ENCODE data around the gene FAM229A.

Gene FAM229A

DNA sequence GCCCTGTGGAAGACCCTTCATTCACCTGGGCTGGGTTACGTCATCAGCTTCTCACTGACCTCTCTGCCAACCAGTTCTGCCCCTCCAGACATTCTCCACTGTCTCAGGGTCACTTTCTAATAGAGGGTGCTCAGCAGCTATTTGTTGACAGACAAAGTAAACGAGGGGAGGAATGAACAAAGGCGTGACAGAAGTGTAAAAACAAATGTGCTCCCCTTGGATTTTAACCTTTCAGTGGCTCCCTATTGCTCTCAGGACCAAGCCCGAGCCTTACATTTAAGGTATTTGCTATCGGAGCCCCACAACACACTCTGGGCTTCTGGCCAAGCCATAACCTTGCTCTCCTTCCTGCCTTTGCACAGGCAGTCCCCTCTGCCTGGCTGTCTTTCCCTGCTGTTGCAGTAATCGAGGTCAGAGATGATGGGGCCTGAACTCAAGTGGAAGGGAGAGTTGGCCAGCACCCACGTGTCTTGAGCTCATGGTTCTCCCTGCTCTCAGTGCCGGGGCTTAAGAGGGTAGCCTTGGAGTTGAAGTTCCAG is 16.9 kb downstream of the FAM229A start:
- peak; percentile 53 for DNase-seq

DNA sequence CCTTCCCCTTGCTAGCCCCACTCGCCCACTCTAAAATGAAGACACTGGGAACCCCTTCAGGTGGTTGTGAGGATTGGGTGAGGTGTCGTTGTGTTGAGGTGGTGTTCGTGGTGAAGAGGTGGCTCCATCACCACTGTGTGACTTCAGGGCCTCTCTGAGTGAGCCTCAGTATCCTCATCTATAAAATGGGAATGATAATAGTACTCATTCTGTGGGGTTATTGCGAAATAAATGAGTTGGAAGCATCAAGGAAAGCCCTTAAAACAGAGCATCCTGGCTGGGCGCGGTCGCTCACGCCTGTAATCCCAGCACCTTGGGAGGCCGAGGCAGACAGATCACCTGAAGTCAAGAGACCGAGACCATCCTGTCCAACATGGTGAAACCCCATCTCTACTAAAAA is 19.6 kb downstream of the FAM229A start:
- no peak for DNase-seq

DNA sequence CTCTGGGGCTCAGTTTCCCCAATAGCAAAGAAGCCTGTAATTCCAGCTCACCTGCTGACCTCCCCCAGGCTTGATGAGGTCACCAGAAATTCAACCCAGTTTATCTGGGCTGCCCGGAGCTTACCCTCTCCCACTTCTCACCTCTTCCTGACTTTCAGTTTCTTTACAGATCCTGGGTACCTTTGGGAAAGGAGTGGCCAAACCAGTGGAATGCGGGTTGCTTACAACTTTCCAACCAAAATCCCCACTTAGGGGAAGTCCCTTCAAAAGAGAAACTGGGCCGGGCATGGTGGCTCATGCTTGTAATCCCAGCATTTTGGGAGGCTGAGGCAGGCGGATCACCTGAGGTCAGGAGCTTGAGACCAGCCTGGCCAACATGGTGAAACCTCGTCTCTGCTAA is 20.3 kb downstream of the FAM229A start:
- DNase-seq, result no peak

DNA sequence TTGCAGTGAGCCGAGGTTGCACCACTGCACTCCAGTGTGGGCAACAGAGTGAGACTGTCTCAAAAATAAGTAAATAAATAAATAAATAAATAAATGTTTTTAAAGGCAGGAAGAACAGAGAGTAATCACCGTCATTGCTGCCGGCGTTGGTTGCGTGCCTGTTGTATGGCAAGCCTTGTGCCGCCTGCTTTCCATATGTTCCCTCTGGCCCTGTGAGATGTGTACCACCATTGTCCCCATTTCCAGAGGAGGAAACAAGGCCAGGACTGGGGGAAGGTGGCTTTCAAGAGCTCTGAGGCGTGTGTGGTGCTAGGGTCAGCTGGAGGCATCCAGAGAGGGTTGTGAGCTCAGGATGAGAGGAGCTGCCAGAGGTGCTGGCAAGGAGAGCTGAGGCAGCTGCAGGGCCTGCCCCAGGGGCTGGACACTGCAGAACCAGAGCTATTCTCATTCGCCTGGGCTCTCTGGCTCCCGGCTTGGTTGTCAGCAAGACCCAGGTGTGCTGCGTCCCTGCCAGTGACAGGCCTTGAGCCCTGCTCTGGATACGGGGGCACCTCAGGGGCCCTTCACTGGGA is 21.0 kb downstream of the FAM229A start:
- no peak for DNase-seq

DNA sequence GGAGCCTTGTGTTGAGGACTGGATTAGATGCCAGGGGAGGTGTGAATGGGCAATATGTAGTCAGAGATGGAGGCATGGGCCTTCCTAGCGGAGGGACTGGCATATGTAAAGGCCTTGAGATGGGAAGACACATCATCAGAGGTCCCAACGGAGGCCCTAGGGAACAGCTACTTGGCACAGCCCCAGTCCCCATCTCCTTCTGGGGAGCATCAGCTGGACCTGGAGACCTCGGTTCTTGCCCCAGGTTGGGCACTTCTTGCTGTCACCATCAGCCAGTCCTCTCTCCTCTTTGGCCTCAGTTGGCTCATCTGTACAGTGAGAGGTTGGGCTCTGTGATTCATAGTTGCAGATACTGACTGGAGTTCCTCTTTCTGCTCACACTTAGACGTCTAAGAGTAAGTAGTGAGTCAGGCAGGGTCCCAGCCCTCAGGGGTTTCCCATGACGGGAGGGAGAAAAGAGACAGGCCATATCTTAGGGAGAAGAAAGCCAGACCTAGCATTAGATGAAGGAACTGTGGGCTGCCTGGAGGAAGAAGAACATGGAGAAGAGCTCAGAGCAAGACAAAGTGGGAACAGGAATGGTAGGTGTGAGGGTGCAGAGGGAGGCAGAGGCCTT is 22.8 kb downstream of the FAM229A start:
- no peak for DNase-seq

DNA sequence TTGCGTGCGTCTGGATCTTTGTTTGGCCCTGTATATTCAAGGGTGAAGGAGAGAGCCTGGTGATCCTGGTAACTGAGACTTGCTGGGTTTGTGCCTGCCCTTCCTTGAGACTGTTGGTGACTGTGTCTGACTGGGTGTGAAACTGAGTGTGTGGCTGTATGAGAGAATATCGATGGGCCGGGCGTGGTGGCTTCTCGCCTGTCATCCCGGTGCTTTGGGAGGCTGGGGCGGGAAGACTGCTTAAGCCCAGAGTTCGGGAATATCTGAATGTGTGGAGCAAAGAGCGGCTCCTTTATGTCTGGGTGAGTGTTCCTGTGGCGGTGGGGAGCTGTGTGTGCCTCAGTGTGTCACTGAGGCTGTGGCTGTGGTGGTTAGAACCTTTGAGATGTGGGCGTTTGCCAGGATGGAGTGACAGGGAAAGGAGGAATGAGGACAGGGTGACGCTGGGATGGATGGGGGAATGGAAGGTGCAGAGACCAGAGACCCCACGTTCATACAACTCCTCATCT is 23.6 kb downstream of the FAM229A start:
- DNase-seq, result no peak

DNA sequence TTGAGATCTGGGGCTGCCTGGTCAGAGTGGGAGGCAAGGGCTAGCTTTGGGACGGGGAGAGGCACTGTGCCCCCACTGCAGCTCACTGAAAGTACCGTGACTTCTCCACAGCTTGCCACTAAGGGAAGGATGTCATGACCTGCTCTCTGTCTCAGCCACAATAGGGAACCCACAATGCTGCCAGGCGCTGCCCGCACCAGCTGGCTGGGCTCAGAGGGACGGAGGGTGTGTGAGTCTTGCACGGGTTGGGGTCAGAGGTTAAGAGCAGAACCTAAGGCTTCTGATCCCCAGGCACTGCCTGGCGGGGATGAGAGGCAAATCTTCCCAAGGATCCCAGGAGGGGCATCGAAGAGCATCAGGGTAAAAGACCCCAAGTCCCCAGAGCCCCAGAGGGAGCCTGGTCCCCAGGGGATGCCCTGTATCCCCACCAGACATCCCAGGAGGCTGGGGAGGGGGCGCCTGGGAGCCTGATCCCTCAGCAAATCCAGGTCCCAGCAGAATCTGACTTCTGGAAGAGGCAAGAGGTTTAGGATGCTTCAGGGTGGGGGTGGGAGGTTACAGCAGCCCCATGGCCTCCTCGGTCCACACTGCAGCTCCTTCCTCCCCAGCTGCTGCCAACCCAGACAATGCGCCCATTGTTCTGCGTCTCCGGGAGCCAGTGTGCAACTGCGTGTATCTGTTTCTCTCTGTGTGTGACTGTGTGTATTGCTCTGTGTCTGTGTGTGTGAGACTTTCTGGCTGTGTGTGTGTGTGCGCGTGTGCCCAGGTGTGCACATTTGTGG is 24.2 kb downstream of the FAM229A start:
- DNase-seq, result peak; percentile 43

DNA sequence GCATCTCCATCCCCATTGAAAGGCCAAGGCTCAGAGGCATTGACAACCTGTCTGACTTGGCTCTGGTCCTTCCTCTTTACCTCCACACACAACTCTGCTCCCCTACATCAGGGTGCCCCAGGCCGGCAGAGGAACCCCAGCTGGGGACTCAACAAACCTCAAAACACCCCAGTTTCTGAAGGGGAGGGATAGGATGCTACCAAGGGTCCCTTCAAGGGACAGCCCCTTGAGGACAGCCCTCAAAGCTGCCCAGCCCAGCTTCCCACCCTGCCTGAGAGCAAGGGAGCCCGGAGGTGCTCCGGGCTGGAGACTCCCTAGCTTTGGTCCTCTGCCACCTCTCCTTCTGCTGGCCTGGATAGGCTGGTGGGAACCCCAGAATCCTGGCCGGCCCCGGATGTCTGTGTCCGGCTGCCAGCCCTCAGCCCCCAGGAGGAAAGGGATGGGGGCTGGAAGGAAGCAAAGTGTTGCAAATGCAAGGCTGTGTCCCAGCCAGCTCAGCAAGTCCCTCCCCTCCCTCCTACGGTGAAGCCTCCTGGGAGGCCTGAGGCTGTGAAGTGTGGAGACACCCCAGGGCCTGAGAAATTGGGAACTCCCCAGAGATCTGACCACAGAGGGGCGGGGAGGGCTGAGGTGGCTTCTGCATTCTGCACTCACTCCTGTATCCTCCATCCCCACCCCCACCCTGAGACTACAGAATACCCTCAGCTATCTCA is 25.2 kb downstream of the FAM229A start:
- peak; percentile 78 for DNase-seq

DNA sequence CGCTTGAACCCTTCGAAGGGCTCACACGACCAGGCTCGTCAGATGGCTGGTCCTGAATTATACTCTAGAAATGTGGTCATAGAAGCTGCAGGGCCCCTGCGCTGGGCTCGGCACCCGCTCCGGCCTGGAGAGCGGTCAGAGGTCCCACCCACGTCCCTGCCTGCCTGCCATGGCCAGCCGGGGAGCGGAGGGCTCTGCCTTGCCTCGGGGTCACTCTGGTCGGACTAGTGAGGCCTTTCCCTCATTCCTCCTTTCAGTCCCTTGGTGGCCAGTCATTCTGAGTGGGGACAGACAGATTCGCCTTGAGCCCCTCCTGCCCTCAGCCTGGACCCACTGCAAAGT is 25.7 kb downstream of the FAM229A start:
- DNase-seq, result no peak

DNA sequence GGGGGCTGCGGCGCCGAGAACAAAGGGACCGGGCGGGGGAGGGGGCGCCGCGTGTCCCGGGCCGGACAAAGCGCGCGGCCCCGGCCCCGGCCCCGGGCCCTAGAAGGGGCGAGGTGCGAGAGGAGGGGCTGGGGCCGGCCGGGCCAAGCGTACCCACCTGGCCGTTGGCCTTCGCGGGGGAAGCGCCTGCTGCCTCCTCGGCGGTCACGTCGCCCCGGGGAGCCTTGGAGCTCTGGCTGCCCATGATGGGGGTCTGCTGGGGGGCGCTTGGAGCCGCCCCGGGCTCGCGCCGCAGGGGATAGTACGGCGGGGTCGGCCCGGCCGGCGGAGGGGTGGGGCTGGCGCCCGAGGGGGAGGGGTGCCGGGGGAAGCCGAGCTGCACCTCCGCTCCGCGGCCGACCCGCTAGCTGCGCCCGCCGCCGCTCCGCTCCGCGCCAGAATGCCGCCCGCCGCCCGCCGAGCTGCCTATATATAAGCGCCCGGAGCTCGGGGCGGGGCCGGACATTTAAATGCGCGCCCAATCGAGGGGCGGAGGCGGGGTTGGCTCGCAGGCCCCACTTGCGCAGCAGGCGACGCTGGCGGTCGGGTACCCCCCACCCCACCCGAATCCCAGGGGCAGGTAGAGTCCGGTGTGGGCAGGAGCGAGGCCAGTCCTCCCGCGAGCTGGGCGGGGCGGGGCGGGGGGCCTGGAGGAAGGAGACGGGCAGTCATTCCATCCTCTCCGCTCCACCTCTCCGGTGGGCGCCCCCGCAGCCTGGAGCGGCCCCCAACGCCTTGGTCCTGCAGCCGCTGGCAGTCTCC is 26.3 kb downstream of the FAM229A start, which contains the start of gene MARCKSL1:
Gene MARCKSL1, minus strand, starts transcription at position 444 of the 801 bp plus-strand sequence. Its CDS starts 200 bp downstream, at position 244.
- no peak for DNase-seq

DNA sequence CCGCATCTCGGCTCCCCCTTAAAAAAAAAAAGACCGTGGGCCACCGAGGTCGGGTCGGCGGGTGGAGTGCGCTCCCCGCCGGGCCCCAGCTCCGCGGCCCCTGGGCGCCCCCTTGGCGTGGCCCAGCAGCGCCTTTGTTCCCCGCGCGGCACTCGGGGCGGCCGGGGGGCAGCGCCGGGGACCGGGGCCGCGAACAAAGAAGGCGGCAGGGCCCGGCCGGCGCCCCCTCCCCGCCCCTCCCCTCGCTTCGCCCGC is 26.8 kb downstream of the FAM229A start:
- DNase-seq, result no peak

DNA sequence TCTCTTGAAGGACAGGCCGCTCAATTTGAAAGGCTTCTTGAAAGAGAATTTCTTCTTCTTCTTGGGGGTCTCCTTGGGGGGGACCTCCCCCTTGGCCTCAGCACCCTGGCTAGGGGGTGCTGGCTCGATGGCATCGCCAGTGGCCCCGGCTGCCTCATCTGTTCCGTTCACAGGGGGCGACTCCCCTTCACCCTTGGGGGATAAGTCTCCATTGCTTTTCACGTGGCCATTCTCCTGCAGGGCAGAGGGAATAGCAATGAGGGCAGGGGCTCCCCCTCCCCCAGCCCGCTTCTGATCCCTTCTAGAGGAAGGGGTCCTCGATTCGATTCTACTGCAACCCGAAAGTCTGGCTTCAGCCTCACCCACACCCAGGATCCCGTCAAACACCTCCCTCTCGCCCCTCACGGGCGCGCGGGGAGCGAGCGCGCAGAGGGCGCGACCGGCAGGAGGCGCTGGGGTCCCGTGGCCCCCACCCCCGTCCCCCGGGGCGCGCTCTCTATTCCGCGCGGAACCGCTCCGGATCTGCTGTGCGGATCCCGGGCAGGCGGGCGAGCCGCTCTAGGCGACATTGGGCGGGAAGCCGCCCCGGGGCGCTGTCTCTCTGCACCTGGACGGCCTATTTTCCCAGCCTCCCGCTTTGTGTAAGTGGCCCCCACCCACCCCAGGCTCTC is 27.3 kb downstream of the FAM229A start:
- DNase-seq, result no peak

DNA sequence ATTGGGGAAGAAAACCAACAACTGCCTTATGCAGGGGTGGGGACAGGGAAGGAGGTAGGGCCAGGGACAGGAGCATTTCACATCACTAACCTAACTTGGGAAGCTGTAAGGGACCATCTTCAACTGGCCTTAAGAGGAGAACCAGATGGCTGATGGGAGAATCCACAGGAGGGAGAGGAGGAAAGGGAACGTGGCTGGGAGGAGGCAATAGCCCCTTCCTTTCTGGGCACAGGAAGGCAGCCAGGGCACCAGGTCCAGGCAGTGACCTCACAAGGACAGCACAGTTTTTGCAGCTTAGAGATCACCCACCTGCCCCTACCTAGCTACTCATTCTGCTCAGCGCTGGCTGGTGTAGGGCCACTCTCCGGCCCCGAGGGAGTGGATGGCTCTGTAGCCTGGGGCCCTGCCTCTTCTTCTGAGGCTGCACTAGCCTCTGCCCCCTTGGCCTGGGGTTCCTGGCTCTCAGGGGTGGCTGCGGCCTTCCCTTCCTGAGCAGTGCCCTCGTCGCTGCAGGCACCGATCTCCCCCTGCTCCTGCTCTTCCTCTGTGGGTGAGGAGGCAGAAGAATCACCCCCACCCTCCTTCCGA is 27.9 kb downstream of the FAM229A start:
- DNase-seq, result no peak

DNA sequence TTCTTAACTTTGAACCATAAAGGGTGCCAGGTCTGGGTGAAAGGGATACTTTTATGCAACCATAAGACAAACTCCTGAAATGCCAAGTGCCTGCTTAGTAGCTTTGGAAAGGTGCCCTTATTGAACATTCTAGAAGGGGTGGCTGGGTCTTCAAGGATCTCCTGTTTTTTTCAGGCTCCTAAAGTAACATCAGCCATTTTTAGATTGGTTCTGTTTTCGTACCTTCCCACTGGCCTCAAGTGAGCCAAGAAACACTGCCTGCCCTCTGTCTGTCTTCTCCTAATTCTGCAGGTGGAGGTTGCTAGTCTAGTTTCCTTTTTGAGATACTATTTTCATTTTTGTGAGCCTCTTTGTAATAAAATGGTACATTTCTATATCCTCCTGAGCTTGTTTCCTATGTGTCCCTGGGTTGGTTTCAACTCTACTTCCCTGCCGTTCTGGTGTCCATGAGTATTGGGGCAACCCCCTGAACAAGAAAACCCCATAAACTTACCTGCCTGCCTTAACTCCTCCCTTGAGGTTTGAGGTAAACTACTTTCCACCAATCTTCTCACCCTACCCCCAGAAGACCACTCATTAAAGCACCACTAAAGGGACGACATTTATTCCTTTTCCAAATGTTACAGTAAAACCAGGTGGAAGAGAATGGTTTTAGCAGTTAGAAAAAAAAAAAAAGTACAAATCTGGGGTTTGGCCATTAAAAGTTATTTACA is 28.9 kb downstream of the FAM229A start:
- DNase-seq, result no peak

DNA sequence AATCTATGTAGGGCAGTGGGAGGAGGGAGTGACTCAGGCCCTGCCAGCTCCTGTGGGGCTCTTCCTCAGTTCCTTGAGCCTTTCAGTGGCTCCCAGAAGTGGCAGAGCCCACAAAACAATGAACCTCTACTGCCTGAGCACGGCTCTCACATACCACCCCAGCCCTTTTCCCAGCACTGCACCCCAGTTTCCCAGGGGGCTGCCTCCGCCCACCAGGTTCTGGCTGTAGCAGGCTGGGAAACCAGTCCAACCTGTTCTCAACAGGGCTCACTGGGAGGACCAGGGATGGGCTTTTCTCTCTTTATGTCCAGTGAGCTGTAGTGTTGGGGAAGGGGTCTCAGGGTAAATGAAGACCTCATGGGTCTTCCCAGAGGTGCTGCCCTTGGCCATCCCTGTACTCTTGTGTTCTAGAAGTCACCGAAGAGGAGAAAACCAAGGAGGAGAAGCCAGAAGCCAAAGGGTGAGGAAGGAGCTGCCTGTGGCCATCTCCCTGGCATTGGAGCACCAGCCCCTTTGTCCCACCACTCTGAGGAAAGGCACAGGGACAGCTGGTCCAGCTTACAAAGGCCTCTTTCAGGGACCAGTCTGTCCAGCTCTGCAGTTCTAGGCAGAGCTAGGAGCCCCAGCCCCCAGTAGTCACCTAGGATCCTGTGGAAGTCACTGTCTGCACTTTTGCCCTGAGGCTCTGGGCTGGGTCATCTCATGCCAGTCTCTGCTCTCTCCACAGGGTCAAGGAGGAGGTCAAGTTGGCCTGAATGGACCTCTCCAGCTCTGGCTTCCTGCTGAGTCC is 29.8 kb downstream of the FAM229A start:
- no peak for DNase-seq

DNA sequence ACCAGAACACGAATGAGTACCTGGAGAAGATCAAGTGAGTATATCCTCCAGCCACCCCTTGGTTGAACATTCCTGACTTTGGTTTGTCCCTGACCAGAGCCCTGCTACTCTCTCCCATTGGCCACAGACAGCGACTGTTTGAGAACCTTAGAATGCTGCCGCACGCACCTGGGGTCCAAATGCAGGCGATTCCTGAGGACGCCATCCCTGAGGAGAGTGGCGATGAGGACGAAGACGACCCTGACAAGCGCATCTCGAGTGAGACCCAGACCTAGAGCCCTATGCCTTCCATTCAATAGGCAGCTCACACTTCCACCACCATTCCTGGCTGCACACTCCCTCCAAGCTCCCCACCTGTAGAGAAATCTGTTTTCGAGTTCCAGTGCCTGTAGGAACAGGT is 30.7 kb downstream of the FAM229A start:
- no peak for DNase-seq

DNA sequence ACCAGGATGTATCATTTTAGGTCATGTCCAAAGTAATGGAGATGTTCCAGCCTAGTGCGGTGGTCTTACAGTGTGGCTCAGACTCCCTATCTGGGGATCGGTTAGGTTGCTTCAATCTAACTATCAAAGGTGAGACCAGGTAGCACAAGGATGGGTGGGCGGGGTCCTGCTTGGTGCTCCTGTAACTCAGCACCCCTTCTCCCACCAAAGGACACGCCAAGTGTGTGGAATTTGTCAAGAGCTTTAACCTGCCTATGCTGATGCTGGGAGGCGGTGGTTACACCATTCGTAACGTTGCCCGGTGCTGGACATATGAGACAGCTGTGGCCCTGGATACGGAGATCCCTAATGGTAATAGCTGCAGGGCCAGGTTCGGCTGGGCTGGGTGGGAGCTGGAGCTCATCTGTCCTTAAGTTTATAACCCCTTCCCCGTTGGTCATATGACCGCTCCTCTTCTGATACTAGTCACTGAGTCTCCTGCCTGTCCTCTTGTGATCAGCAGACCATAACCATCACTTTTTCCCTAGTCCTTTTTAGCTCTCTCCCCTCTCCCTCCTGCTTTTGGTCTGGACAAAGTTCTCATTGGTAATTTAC is 31.6 kb downstream of the FAM229A start:
- DNase-seq, result no peak

DNA sequence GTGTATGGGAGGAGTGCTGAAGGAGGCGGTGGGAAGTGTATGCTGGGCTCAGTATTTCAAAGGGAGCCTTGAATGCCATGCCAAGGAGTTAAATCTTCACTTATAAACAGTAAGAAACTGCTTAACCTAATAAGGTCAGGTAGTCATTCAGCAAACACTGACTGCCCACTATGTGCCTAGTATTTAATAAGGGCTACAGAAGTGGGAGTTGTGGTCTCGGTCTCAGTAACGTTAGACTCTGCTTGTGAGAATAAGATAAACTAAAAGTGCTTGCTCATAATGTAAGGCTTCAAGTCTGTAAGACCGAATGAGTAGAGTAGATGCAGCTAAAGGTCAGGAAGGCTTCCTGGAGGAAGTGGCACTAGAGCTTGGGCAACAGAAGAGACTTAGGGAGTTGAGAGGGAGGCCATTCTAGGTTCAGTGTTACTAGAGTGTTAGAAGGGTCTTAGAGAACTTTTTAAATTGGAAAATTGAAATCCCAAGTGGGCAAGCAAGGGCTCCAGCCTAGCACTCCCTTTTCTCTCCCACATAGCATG is 32.3 kb downstream of the FAM229A start:
- no peak for DNase-seq

DNA sequence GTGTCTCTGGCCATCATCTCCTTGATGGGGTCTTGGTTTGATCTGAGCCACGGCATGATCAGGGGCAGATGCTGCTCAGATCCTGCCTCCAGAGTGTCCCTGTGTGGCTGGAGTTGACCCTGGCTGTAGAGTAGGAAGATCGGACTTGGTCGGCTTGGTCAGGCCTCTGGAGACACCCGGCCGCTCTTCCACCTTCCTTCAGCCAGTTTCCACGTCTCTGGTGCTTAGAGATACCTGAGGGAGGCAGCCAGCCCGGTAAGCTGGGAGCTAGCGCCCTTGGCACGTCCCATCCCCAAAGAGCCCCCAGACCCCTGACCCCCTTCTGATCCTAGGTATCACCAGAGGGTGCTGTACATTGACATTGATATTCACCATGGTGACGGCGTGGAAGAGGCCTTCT is 35.1 kb downstream of the FAM229A start:
- no peak for DNase-seq
